ENCODE measurements around the gene GPRIN3.
A peak's percentile ranks its signal among the peaks of the same experiment; 100 is the strongest.

The GPRIN3 gene

GRCh38 chr4:89303177-89303576, 4.4 kb downstream of the GPRIN3 start (continued):
- TF ChIP-seq ZBTB44 (tag by site-specific recombination; IDR thresholded peaks at IDR 0.05) (peak; percentile 27; the same call in 1 of the 2 replicates), ZNF10 (tag by site-specific recombination; IDR thresholded peaks at IDR 0.05) (0 out of 2 replicates have a peak, but pooled peaks have one; percentile 43), ZNF654 (tag by site-specific recombination; IDR thresholded peaks at IDR 0.05; ENCODE audit: low read depth) (0 out of 2 replicates have a peak, but pooled peaks have one; percentile 11)

- ChIA-PET POLR2A (no interaction called here), CTCF (no interaction called here)
- H3K9me3 ChIP-seq (ENCODE audit: control insufficient read depth, insufficient read depth, low read depth, low read length), result no peaks in the 10 kb centered on the region
- no peak overlapping the region for H3K27ac ChIP-seq (ENCODE audit: extremely low read depth, low read depth, low read length)
- H3K36me3 ChIP-seq (ENCODE audit: control insufficient read depth in 2 of 2, insufficient read depth in 1 of 2, low read length in 2 of 2), result no peaks in the 10 kb centered on the region
- H3K4me3 ChIP-seq (ENCODE audit: low read depth, low read length), result no peak overlapping the region
- TF ChIP-seq IKZF3 (tag by site-specific recombination; IDR thresholded peaks at IDR 0.05), result no peak
- TF ChIP-seq SP2 (tag by site-specific recombination; IDR thresholded peaks at IDR 0.05), result no peak
- TF ChIP-seq ZFP41 (tag by site-specific recombination; IDR thresholded peaks at IDR 0.05; ENCODE audit: borderline replicate concordance), result no peak
- no peak for TF ChIP-seq ZNF792 (tag by site-specific recombination; IDR thresholded peaks at IDR 0.05)
- TF ChIP-seq MZF1 (tag by site-specific recombination; IDR thresholded peaks at IDR 0.05; ENCODE audit: borderline replicate concordance), result no peak
- TF ChIP-seq ZNF521 (tag by site-specific recombination; IDR thresholded peaks at IDR 0.05), result no peak
- peaks cover 8% of the 10 kb centered on the region for H3K4me1 ChIP-seq (ENCODE audit: control insufficient read depth, insufficient read depth, low read length)
Observed at GRCh38 chr4:89301902-89302301, 5.7 kb downstream of the GPRIN3 start.

GRCh38 chr4:89301003-89301402, 6.6 kb downstream of the GPRIN3 start:
- ChIA-PET CTCF (no interaction called here), POLR2A (no interaction called here)
- TF ChIP-seq SCRT2 (tag by site-specific recombination; IDR thresholded peaks at IDR 0.05) (no peak), KLF16 (tag by site-specific recombination; IDR thresholded peaks at IDR 0.05) (no peak), ZEB2 (tag by site-specific recombination; IDR thresholded peaks at IDR 0.05) (no peak), ZNF423 (tag by site-specific recombination; IDR thresholded peaks at IDR 0.05) (no peak)
- H3K4me3 ChIP-seq (ENCODE audit: low read depth, low read length), result no peak overlapping the region
- H3K9me3 ChIP-seq (ENCODE audit: control insufficient read depth, insufficient read depth, low read depth, low read length), result no peaks in the 10 kb centered on the region
- no peak overlapping the region for H3K27ac ChIP-seq (ENCODE audit: extremely low read depth, low read depth, low read length)
- H3K36me3 ChIP-seq (ENCODE audit: control insufficient read depth in 2 of 2, insufficient read depth in 1 of 2, low read length in 2 of 2), result no peaks in the 10 kb centered on the region
- peaks cover 8% of the 10 kb centered on the region for H3K4me1 ChIP-seq (ENCODE audit: control insufficient read depth, insufficient read depth, low read length)

GRCh38 chr4:89300499-89300898, 7.1 kb downstream of the GPRIN3 start:
- TF ChIP-seq ZBTB8A (tag by site-specific recombination; IDR thresholded peaks at IDR 0.05) (no peak), ZNF704 (tag by site-specific recombination; IDR thresholded peaks at IDR 0.05) (no peak), ZNF776 (tag by site-specific recombination; IDR thresholded peaks at IDR 0.05; ENCODE audit: borderline replicate concordance) (no peak), ZFP41 (tag by site-specific recombination; IDR thresholded peaks at IDR 0.05; ENCODE audit: borderline replicate concordance) (no peak), ZNF624 (tag by site-specific recombination; IDR thresholded peaks at IDR 0.05) (no peak), SP7 (tag by site-specific recombination; IDR thresholded peaks at IDR 0.05) (no peak), ZNF266 (tag by site-specific recombination; IDR thresholded peaks at IDR 0.05; ENCODE audit: low read depth) (no peak), ZNF133 (tag by site-specific recombination; IDR thresholded peaks at IDR 0.05) (no peak), ZSCAN16 (tag by site-specific recombination; IDR thresholded peaks at IDR 0.05) (no peak), KLF1 (tag by site-specific recombination; IDR thresholded peaks at IDR 0.05) (no peak), GLIS2 (tag by site-specific recombination; IDR thresholded peaks at IDR 0.05) (no peak), ZNF146 (tag by site-specific recombination; IDR thresholded peaks at IDR 0.05) (no peak), TCF7L2 (IDR thresholded peaks at IDR 0.05; ENCODE audit: borderline replicate concordance, low read depth, low read length) (no peak), ZFHX2 (tag by site-specific recombination; conservative IDR thresholded peaks at IDR 0.05) (no peak), ZEB2 (tag by site-specific recombination; IDR thresholded peaks at IDR 0.05) (no peak)
- H3K36me3 ChIP-seq (ENCODE audit: control insufficient read depth in 2 of 2, insufficient read depth in 1 of 2, low read length in 2 of 2), result no peaks in the 10 kb centered on the region
- no peaks in the 10 kb centered on the region for H3K9me3 ChIP-seq (ENCODE audit: control insufficient read depth, insufficient read depth, low read depth, low read length)
- H3K27ac ChIP-seq (ENCODE audit: extremely low read depth, low read depth, low read length), result no peak overlapping the region
- POLR2A ChIA-PET, result no interaction called here
- H3K4me3 ChIP-seq (ENCODE audit: low read depth, low read length), result no peak overlapping the region
- H3K4me1 ChIP-seq (ENCODE audit: control insufficient read depth, insufficient read depth, low read length), result peaks cover 8% of the 10 kb centered on the region
- CTCF ChIA-PET, result no interaction called here

Measured in HEK293 (cell line).